ENCODE results near the gene TRIM27. TPM values are rescaled to one million over a fixed set of nuclear protein-coding genes. Genes with fewer than 3 reads are reported as not detected.

The TRIM27 gene
- total and polyA plus RNA-seq, 10 of the 15 experiments (the other 5 are each of a cell fraction or from before 2014, with no cell fraction given), result 18.5 to 74.7 (median 58.0) TPM

- Histone ChIP-seq H3K36me3 (ENCODE audit: control insufficient read depth in 2 of 2, insufficient read depth in 2 of 2, low read length in 1 of 2) (no peaks in the 10 kb centered on the region), H3K27ac (ENCODE audit: control insufficient read depth, insufficient read depth) (no peak overlapping the region), H2AFZ (ENCODE audit: control insufficient read depth, low read depth, low read length) (no peak overlapping the region), H3K9ac (ENCODE audit: control insufficient read depth, insufficient read depth, low read length) (no peak overlapping the region), H4K20me1 (ENCODE audit: control insufficient read depth, insufficient read depth) (no peaks in the 10 kb centered on the region), H3K79me2 (ENCODE audit: control insufficient read depth, insufficient read depth, low read length) (no peaks in the 10 kb centered on the region), H3K27me3 (replicated peaks in 1 of 2; ENCODE audit: control insufficient read depth in 2 of 2, insufficient read depth in 2 of 2, low read length in 1 of 2) (no peaks in the 10 kb centered on the region), H3K4me2 (ENCODE audit: control insufficient read depth, insufficient read depth) (no peak overlapping the region), H3K4me1 (ENCODE audit: control insufficient read depth, insufficient read depth, low read length) (no peaks in the 10 kb centered on the region), H3K9me3 (replicated peaks; ENCODE audit: control insufficient read depth, insufficient read depth, low read length) (no peaks in the 10 kb centered on the region; the same call in 2 of the 3 replicates), H3K4me3 (no peak overlapping the region)
- POLR2A ChIA-PET, result no interaction called here
- no peak for DNase-seq (ENCODE audit: low read depth, low spot score)
- TF ChIP-seq RFX5 (IDR thresholded peaks at IDR 0.05; ENCODE audit: low read depth, low read length), result no peak
- TF ChIP-seq WRNIP1 (IDR thresholded peaks at IDR 0.05; ENCODE audit: borderline replicate concordance, low read depth, low read length), result no peak
- no peak for TF ChIP-seq SMAD1 (IDR thresholded peaks at IDR 0.05; ENCODE audit: low read depth, partially characterized antibody)
- no peak for TF ChIP-seq IKZF1 (conservative IDR thresholded peaks at IDR 0.05)
- TF ChIP-seq, protein P1, sequence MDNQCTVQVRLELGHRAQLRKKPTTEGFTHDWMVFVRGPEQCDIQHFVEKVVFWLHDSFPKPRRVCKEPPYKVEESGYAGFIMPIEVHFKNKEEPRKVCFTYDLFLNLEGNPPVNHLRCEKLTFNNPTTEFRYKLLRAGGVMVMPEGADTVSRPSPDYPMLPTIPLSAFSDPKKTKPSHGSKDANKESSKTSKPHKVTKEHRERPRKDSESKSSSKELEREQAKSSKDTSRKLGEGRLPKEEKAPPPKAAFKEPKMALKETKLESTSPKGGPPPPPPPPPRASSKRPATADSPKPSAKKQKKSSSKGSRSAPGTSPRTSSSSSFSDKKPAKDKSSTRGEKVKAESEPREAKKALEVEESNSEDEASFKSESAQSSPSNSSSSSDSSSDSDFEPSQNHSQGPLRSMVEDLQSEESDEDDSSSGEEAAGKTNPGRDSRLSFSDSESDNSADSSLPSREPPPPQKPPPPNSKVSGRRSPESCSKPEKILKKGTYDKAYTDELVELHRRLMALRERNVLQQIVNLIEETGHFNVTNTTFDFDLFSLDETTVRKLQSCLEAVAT (IDR thresholded peaks at IDR 0.05), result no peak
- TF ChIP-seq, protein P2, sequence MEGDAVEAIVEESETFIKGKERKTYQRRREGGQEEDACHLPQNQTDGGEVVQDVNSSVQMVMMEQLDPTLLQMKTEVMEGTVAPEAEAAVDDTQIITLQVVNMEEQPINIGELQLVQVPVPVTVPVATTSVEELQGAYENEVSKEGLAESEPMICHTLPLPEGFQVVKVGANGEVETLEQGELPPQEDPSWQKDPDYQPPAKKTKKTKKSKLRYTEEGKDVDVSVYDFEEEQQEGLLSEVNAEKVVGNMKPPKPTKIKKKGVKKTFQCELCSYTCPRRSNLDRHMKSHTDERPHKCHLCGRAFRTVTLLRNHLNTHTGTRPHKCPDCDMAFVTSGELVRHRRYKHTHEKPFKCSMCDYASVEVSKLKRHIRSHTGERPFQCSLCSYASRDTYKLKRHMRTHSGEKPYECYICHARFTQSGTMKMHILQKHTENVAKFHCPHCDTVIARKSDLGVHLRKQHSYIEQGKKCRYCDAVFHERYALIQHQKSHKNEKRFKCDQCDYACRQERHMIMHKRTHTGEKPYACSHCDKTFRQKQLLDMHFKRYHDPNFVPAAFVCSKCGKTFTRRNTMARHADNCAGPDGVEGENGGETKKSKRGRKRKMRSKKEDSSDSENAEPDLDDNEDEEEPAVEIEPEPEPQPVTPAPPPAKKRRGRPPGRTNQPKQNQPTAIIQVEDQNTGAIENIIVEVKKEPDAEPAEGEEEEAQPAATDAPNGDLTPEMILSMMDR (IDR thresholded peaks at IDR 0.05 in 2 of 3, conservative IDR thresholded peaks at IDR 0.05 in 1 of 3; ENCODE audit: control insufficient read depth in 2 of 3, extremely low read depth in 1 of 3, insufficient read depth in 1 of 3, low read depth in 3 of 3, low read length in 3 of 3), result no peak
- TF ChIP-seq, protein P3, sequence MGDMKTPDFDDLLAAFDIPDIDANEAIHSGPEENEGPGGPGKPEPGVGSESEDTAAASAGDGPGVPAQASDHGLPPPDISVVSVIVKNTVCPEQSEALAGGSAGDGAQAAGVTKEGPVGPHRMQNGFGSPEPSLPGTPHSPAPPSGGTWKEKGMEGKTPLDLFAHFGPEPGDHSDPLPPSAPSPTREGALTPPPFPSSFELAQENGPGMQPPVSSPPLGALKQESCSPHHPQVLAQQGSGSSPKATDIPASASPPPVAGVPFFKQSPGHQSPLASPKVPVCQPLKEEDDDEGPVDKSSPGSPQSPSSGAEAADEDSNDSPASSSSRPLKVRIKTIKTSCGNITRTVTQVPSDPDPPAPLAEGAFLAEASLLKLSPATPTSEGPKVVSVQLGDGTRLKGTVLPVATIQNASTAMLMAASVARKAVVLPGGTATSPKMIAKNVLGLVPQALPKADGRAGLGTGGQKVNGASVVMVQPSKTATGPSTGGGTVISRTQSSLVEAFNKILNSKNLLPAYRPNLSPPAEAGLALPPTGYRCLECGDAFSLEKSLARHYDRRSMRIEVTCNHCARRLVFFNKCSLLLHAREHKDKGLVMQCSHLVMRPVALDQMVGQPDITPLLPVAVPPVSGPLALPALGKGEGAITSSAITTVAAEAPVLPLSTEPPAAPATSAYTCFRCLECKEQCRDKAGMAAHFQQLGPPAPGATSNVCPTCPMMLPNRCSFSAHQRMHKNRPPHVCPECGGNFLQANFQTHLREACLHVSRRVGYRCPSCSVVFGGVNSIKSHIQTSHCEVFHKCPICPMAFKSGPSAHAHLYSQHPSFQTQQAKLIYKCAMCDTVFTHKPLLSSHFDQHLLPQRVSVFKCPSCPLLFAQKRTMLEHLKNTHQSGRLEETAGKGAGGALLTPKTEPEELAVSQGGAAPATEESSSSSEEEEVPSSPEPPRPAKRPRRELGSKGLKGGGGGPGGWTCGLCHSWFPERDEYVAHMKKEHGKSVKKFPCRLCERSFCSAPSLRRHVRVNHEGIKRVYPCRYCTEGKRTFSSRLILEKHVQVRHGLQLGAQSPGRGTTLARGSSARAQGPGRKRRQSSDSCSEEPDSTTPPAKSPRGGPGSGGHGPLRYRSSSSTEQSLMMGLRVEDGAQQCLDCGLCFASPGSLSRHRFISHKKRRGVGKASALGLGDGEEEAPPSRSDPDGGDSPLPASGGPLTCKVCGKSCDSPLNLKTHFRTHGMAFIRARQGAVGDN (IDR thresholded peaks at IDR 0.05), result no peak
- CTCF ChIA-PET, result interaction anchor here (1.7 to 5.9 kb wide), 2 partner anchors 13 to 50 kb away, joined by 3 to 17 read pairs; no protein-coding TSS in a partner anchor
- no TSS peak for BruUV-seq (replicated peaks)
- in situ Hi-C loops (cut with MboI) (no loop called here), intact Hi-C loops (cut with micrococcal nuclease; ENCODE audit: unreplicated experiment) (no loop called here)
- SMC1A ChIA-PET (ENCODE audit: uncharacterized antibody, unreplicated experiment), result no interaction called here
- ATAC-seq, result no peak
- WGBS (ENCODE audit: insufficient coverage, insufficient replicate concordance, low lambda C conversion rate, missing lambda C conversion rate), result 37% methylated on average over 4 of the region's 4 CpGs
- RAD21 ChIA-PET (ENCODE audit: unreplicated experiment), result interaction anchor here (0.6 kb wide), 1 partner anchor 211 kb away, joined by 3 read pairs; the partner anchor contains the start of gene OR2J1
- FAIRE-seq, result no peak
Observed at GRCh38 chr6:28887796-28888496, 35.8 kb downstream of the TRIM27 start.
